Adrenal gland (tissue), 12 donors: ENCODE measurements around the gene ENTREP1. TPM values are rescaled to one million over a fixed set of nuclear protein-coding genes. Genes with fewer than 3 reads are reported as not detected.
"Not testable (repeated sequence)": the region's sequence is repeated elsewhere in the genome, so short reads cannot be mapped to it uniquely, and the experiment has no call there.

Experiments used
- DNase-seq, 7 donors: peaks; one replicate each; pipeline ENCODE4 v3.0.0-alpha.2; 2019 to 2020
- H3K27ac ChIP-seq, 5 donors: fragments of 200-600 bp; sonication (generic) in 4 of 5; 1 replicate in 3 of 5; 2 replicates in 2 of 5; pipeline versions ENCODE4 v1.5.1 to v1.8.0; 2016 to 2020; ENCODE audit warnings: mild to moderate bottlenecking in 1 of 5
- H3K27me3 ChIP-seq: fragments of 200-600 bp; 2 replicates; pipeline ENCODE4 v1.8.0; 2021
- H3K36me3 ChIP-seq, 2 donors: fragments of 200-600 bp; replicated peaks in 1 of 2; 1 replicate in 1 of 2; 2 replicates in 1 of 2; pipeline versions ENCODE4 v1.5.1 to v1.8.0; 2018 to 2022
- H3K4me1 ChIP-seq, 2 donors: fragments of 200-600 bp; replicated peaks in 1 of 2; 1 replicate in 1 of 2; 2 replicates in 1 of 2; pipeline versions ENCODE4 v1.5.1 to v1.8.0; 2018 to 2021
- H3K4me3 ChIP-seq, 4 donors: fragments of 200-600 bp; sonication (generic) in 3 of 4; one replicate each; pipeline ENCODE4 v1.5.1; 2016 to 2018
- H3K9me3 ChIP-seq, 3 donors: fragments of 200-600 bp; sonication (generic) in 1 of 3; replicated peaks in 1 of 3; 1 replicate in 2 of 3; 2 replicates in 1 of 3; pipeline versions ENCODE4 v1.5.1 to v1.8.0; 2016 to 2021
- CTCF ChIP-seq, 6 experiments: fragments of 450-650 bp in 4 of 6; fragments of 200-600 bp in 2 of 6; sonication (generic) in 1 of 6; IDR thresholded peaks; 1 replicate in 5 of 6; 2 replicates in 1 of 6; pipeline versions ENCODE4 v1.5.1 to v1.8.0; 2016 to 2021; ENCODE audit warnings: antibody characterized with exemption in 6 of 6, mild to moderate bottlenecking in 2 of 6, moderate library complexity in 1 of 6
- POLR2A ChIP-seq, 2 donors: fragments of 450-650 bp; IDR thresholded peaks; one replicate each; pipeline ENCODE4 v1.6.1; 2017; ENCODE audit warnings: antibody characterized with exemption in 2 of 2, mild to moderate bottlenecking in 2 of 2, moderate library complexity in 1 of 2
- WGBS, 4 donors: extraction: QIAGEN DNeasy Blood & Tissue Kit in 2 of 4; methylation state at CpG; one replicate each; pipeline versions ENCODE4 v1.1.5 to v1.1.7; 2013 to 2017; 5-methylcytosine and 5-hydroxymethylcytosine counted together
- intact Hi-C, 2 donors: fragments of 100-400 bp; cut with DNase I; formaldehyde crosslinking; loops; one replicate each; pipeline versions ENCODE4 v1.14.1 to v1.15.0; 2022 to 2023
- polyA plus RNA-seq, 3 donors: library from polyadenylated mRNA; stranded (reverse); fragments of 200-250 nt in 2 of 3; fragments of 350-450 nt in 1 of 3; fragmentation: Illumina TruSeq in 1 of 3; extraction: RNeasy Lipid Tissue Mini Kit (QIAGEN cat#74804) in 1 of 3; gene quantifications; one replicate each; pipeline ENCODE4 v1.2.3, GENCODE V29; 2013 to 2014
- total RNA-seq, 9 donors: library from RNA; depleted of rRNA in 4 of 9; stranded (reverse); fragments of >200 nt in 4 of 9; fragments of 120-200 nt in 1 of 9; fragmentation: NEBNext Ultra II Directional in 1 of 9; extraction: Animal tissue kit (Norgen Biotek cat#: 25700) in 1 of 9; gene quantifications; one replicate each; pipeline versions ENCODE4 v1.1.0 to v1.2.4, GENCODE V29; 2013 to 2023
- donor health status: healthy with polysubstance abuse.
- donor health status: Bipolar disorder and iron deficiency.
- donor health status: DM: yes; HTN: yes; CAD: no.
- donor health status: DM: no; HTN: no; CAD: no.
- donor health status: DM: no; HTN: no; CAD: no.
- donor health status: DM: yes; HTN: yes; CAD: no.

The ENTREP1 gene
- total and polyA plus RNA-seq, 12 donors, result 2.5 to 13.7 (median 6.9) TPM

- Histone ChIP-seq H3K4me3 (no peak overlapping the region), H3K27me3 (no peaks in the 10 kb centered on the region), H3K27ac (no peak overlapping the region), H3K36me3 (no peaks in the 10 kb centered on the region), H3K4me1 (no peaks in the 10 kb centered on the region), H3K9me3 (no peaks in the 10 kb centered on the region)
- 74 to 91% (median 84%) methylated on average over 11 of the region's 11 CpGs for WGBS, 4 donors
- no peak for DNase-seq
- intact Hi-C loops, result no loop called here
- TF ChIP-seq POLR2A (IDR thresholded peaks at IDR 0.05) (no peak), CTCF (IDR thresholded peaks at IDR 0.05) (no peak)
Observed at GRCh38 chr9:69297300-69297980, 27.6 kb upstream of the ENTREP1 start.

- no peak for TF ChIP-seq CTCF (IDR thresholded peaks at IDR 0.05)
- no peak for TF ChIP-seq POLR2A (IDR thresholded peaks at IDR 0.05)
- H3K36me3 ChIP-seq, result no peaks in the 10 kb centered on the region
- no peaks in the 10 kb centered on the region for H3K9me3 ChIP-seq
- no peak overlapping the region for H3K4me3 ChIP-seq
- intact Hi-C loops, result no loop called here
- no peak for DNase-seq
- no peak overlapping the region for H3K27ac ChIP-seq
- no peaks in the 10 kb centered on the region for H3K27me3 ChIP-seq
- no peaks in the 10 kb centered on the region for H3K4me1 ChIP-seq
- 57 to 76% (median 71%) methylated on average over 1 of the region's 1 CpG for WGBS, 4 donors
Observed at GRCh38 chr9:69299315-69299714, 25.7 kb upstream of the ENTREP1 start.

GRCh38 chr9:69299826-69300225 lies 25.2 kb upstream of the ENTREP1 start:
- intact Hi-C loops, result no loop called here
- Histone ChIP-seq H3K36me3 (no peaks in the 10 kb centered on the region), H3K27ac (no peak overlapping the region), H3K27me3 (no peaks in the 10 kb centered on the region), H3K4me3 (no peak overlapping the region), H3K9me3 (no peaks in the 10 kb centered on the region), H3K4me1 (no peaks in the 10 kb centered on the region)
- 20 to 56% (median 47%) methylated on average over 1 of the region's 1 CpG for WGBS, 4 donors
- DNase-seq, result no peak
- TF ChIP-seq CTCF (IDR thresholded peaks at IDR 0.05) (no peak), POLR2A (IDR thresholded peaks at IDR 0.05) (no peak)

GRCh38 chr9:69303331-69303730 lies 21.7 kb upstream of the ENTREP1 start:
- 88 to 96% (median 92%) methylated on average over 2 of the region's 2 CpGs for WGBS, 4 donors
- Histone ChIP-seq H3K36me3 (no peaks in the 10 kb centered on the region), H3K27me3 (no peaks in the 10 kb centered on the region), H3K4me1 (no peaks in the 10 kb centered on the region), H3K27ac (no peak overlapping the region), H3K9me3 (no peaks in the 10 kb centered on the region), H3K4me3 (no peak overlapping the region)
- intact Hi-C loops, result no loop called here
- DNase-seq, result no peak
- TF ChIP-seq POLR2A (IDR thresholded peaks at IDR 0.05) (no peak), CTCF (IDR thresholded peaks at IDR 0.05) (no peak)

- H3K27me3 ChIP-seq, DNase-seq, intact Hi-C loops, H3K9me3 ChIP-seq, H3K4me3 ChIP-seq, H3K36me3 ChIP-seq, H3K4me1 ChIP-seq, H3K27ac ChIP-seq: not testable (repeated sequence)
- WGBS, 4 donors, result 68 to 80% (median 73%) methylated on average over 5 of the region's 5 CpGs
Observed at GRCh38 chr9:69306895-69307445, 18.0 kb upstream of the ENTREP1 start.
